ENCODE measurements around the gene CLBA1. TPM values are rescaled to one million over a fixed set of nuclear protein-coding genes. Genes with fewer than 3 reads are reported as not detected.
"Not testable (repeated sequence)": the region's sequence is repeated elsewhere in the genome, so short reads cannot be mapped to it uniquely, and the experiment has no call there.

CLBA1 gene
- total RNA-seq, 1 experiment from 2014 or later: 14.3 TPM

- intact Hi-C loops (cut with micrococcal nuclease; ENCODE audit: unreplicated experiment): no loop called here
- no peak overlapping the region for H3K4me3 ChIP-seq (ENCODE audit: low read depth, low read length, poor library complexity, severe bottlenecking)
- no TSS peak for BruUV-seq (replicated peaks)
- no peak for DNase-seq (ENCODE audit: low spot score)
- H3K27ac ChIP-seq (ENCODE audit: low read depth, low read length, poor library complexity, severe bottlenecking): no peak overlapping the region
- peaks cover 13% of the 10 kb centered on the region for H3K4me1 ChIP-seq (ENCODE audit: insufficient read depth, low read length, poor library complexity, severe bottlenecking)
- no peak for TF ChIP-seq EZH2 (IDR thresholded peaks at IDR 0.05; ENCODE audit: borderline replicate concordance, low read depth, low read length, poor library complexity, severe bottlenecking)
- TF ChIP-seq, protein P1, sequence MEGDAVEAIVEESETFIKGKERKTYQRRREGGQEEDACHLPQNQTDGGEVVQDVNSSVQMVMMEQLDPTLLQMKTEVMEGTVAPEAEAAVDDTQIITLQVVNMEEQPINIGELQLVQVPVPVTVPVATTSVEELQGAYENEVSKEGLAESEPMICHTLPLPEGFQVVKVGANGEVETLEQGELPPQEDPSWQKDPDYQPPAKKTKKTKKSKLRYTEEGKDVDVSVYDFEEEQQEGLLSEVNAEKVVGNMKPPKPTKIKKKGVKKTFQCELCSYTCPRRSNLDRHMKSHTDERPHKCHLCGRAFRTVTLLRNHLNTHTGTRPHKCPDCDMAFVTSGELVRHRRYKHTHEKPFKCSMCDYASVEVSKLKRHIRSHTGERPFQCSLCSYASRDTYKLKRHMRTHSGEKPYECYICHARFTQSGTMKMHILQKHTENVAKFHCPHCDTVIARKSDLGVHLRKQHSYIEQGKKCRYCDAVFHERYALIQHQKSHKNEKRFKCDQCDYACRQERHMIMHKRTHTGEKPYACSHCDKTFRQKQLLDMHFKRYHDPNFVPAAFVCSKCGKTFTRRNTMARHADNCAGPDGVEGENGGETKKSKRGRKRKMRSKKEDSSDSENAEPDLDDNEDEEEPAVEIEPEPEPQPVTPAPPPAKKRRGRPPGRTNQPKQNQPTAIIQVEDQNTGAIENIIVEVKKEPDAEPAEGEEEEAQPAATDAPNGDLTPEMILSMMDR (conservative IDR thresholded peaks at IDR 0.05; ENCODE audit: low read depth, low read length): no peak
- ChIA-PET POLR2A (ENCODE audit: low non-redundant PET) (no interaction called here), CTCF (no interaction called here)
- no peaks in the 10 kb centered on the region for H3K36me3 ChIP-seq (ENCODE audit: insufficient read depth, low read length, poor library complexity, severe bottlenecking)
- no peaks in the 10 kb centered on the region for H3K9me3 ChIP-seq (ENCODE audit: low read depth, low read length, poor library complexity, severe bottlenecking)
- no peaks in the 10 kb centered on the region for H3K27me3 ChIP-seq (replicated peaks; ENCODE audit: insufficient read depth, low read depth, low read length, poor library complexity)
These were observed 40.6 kb downstream of the CLBA1 start for GRCh38 chr14:105026033-105026785.

- H3K36me3 ChIP-seq (ENCODE audit: insufficient read depth, low read length, poor library complexity, severe bottlenecking): no peaks in the 10 kb centered on the region
- no TSS peak for BruUV-seq (replicated peaks)
- no peak overlapping the region for H3K4me3 ChIP-seq (ENCODE audit: low read depth, low read length, poor library complexity, severe bottlenecking)
- TF ChIP-seq, protein P1 (conservative IDR thresholded peaks at IDR 0.05; ENCODE audit: low read depth, low read length): no peak
- no peak for TF ChIP-seq EZH2 (IDR thresholded peaks at IDR 0.05; ENCODE audit: borderline replicate concordance, low read depth, low read length, poor library complexity, severe bottlenecking)
- no peaks in the 10 kb centered on the region for H3K27me3 ChIP-seq (replicated peaks; ENCODE audit: insufficient read depth, low read depth, low read length, poor library complexity)
- ChIA-PET POLR2A (ENCODE audit: low non-redundant PET) (no interaction called here), CTCF (no interaction called here)
- intact Hi-C loops (cut with micrococcal nuclease; ENCODE audit: unreplicated experiment): no loop called here
- peak; percentile 38 for DNase-seq (ENCODE audit: low spot score)
- no peak overlapping the region for H3K27ac ChIP-seq (ENCODE audit: low read depth, low read length, poor library complexity, severe bottlenecking)
- H3K4me1 ChIP-seq (ENCODE audit: insufficient read depth, low read length, poor library complexity, severe bottlenecking): peaks cover 13% of the 10 kb centered on the region
- H3K9me3 ChIP-seq (ENCODE audit: low read depth, low read length, poor library complexity, severe bottlenecking): no peaks in the 10 kb centered on the region
These were observed 41.4 kb downstream of the CLBA1 start for GRCh38 chr14:105026802-105027563.

GRCh38 chr14:105027718-105028117 is 42.1 kb downstream of the CLBA1 start:
- BruUV-seq (replicated peaks); H3K9me3 ChIP-seq (ENCODE audit: low read depth, low read length, poor library complexity, severe bottlenecking); H3K27me3 ChIP-seq (replicated peaks; ENCODE audit: insufficient read depth, low read depth, low read length, poor library complexity); H3K4me3 ChIP-seq (ENCODE audit: low read depth, low read length, poor library complexity, severe bottlenecking); H3K4me1 ChIP-seq (ENCODE audit: insufficient read depth, low read length, poor library complexity, severe bottlenecking); POLR2A ChIA-PET (ENCODE audit: low non-redundant PET); DNase-seq (ENCODE audit: low spot score); H3K36me3 ChIP-seq (ENCODE audit: insufficient read depth, low read length, poor library complexity, severe bottlenecking); CTCF ChIA-PET; H3K27ac ChIP-seq (ENCODE audit: low read depth, low read length, poor library complexity, severe bottlenecking); intact Hi-C loops (cut with micrococcal nuclease; ENCODE audit: unreplicated experiment): not testable (repeated sequence)

All from A673 (cell line).